Measurements from ENCODE around the gene LCE4A.
"Not testable (repeated sequence)": the region's sequence is repeated elsewhere in the genome, so short reads cannot be mapped to it uniquely, and the experiment has no call there.

LCE4A gene

DNA sequence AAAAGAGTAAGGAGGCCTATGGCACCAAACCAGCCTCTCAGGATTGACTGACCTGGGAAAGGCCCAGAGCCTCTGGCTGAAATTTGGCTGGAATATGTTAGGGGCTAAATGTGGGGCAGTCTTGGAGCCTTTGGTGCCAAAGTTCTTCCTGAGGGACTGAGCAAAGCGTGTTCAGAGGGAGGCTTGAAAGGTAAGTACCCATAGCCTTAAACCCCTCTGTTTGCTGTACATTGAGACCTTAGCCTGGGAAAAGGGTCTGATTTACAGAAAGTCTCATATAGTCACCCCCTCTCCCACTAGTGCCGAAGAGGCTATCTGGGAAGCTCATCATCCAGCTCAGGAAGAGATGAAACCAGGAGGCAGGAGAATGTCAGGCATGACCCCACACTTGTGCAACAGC lies at the start of gene LCE4A:
Gene LCE4A (plus strand): TSS at position 301 of the 400 bp plus-strand sequence. CDS start 916 bp downstream, outside the sequence.
- no peak for DNase-seq (ENCODE audit: low spot score)

GRCh38 chr1:152658649-152659048 lies 49.3 kb upstream of the LCE4A start:
- DNase-seq (ENCODE audit: low spot score), result no peak

DNA sequence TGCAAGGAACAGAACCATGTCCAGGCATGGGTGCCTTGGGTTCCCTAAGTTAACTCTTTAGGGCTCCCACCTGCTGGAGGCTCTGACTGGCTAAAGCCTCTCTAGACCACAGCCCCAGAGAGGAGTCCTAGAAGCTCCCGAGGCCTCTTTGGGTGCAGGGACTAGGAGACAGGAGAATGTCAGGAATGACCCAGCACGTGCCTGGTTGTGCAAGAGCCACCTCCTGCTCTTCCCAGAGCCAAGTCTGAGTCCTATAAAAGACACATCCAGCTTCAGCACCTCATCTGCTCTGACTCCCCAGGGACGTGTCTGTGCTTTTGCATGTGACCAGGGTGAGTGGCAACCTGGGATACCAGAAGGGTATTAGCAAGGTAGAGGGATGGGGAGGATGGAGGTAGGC lies 44.9 kb upstream of the LCE4A start, which contains the start of gene LCE2D:
Gene LCE2D (plus strand): TSS at position 283 of the 400 bp plus-strand sequence. CDS start 726 bp downstream, outside the sequence.
- DNase-seq (ENCODE audit: low spot score), result no peak

DNA sequence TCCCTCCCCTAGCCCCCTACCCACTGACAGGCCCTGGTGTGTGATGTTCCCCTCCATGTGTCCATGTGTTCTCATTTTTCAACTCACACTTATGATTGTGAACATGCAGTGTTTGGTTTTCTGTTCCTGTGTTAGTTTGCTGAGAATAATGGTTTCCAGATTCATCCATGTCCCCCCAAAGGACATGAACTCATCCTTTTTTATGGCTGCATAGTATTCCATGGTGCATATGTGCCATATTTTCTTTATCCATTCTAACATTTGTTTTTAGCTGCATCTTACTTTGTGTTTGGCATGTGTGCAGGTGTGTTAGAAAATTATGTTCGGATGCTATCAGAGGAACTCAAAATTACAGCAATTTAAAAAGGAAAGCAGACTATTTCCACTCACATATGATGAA lies 41.8 kb upstream of the LCE4A start:
- not testable (repeated sequence) for DNase-seq (ENCODE audit: low spot score)

GRCh38 chr1:152667648-152668047 lies 40.3 kb upstream of the LCE4A start:
- no peak for DNase-seq (ENCODE audit: low spot score)

DNA sequence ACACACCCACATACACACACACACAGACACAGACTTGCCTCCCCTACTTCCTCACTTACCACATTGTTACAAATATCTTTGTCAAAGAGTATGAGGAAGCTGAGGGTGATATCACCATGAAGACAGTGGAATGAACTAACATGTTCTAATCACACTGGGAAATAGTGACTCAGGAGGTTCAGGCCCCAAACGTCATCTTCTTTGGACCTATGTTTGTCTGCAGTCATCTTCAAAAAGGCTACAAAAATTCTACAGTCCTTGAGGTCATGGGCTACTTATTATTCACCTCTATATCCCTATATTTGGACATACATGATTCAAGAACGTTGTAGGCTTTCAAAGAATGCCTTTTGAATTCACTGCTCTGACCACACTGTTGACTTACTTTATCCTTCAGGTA lies 34.9 kb upstream of the LCE4A start:
- no peak for DNase-seq (ENCODE audit: low spot score)

DNA sequence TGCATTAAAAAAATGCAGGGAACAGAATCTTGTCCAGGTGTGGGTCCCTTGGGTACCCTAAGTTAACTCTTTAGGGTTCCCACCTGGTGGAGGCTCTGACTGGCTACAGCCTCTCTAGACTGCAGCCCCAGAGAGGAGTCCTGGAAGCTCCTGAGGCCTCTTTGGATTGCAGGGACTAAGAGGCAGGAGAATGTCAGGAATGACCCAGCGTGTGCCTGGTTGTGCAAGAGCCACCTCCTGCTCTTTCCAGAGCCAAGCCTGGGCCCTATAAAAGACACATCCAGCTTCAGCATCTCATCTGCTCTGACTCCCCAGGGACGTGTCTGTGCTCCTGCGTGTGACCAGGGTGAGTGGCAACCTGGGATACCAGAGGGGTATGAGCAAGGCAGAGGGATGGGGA lies 33.0 kb upstream of the LCE4A start, which contains the start of gene LCE2C:
Gene LCE2C (plus strand): TSS at position 297 of the 400 bp plus-strand sequence. CDS start 737 bp downstream, outside the sequence.
- DNase-seq (ENCODE audit: low spot score), result not testable (repeated sequence)

DNA sequence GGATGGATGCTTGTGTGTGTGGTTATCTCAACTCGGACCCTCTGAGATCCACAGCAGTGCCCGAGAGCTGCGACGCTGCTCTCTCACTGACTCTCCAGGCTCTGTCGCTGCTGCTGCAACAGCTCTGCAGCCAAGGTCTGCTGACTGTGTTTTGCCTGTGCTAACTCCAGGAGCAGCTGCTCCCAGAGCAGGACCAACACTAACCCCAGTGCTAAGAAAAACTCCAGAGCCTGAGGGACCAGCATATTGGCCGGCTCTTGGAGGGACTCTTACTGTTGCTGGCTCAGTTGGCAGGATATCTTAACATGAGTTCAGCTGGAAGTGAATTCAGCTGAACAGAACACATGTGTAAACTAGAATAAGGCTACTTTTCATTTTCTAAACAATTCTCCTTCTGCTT lies 28.5 kb upstream of the LCE4A start:
- no peak for DNase-seq (ENCODE audit: low spot score)

GRCh38 chr1:152681616-152682015 lies 26.3 kb upstream of the LCE4A start:
- DNase-seq (ENCODE audit: low spot score), result no peak

- no peak for DNase-seq (ENCODE audit: low spot score)
Measured at GRCh38 chr1:152683846-152684245, 24.1 kb upstream of the LCE4A start.

DNA sequence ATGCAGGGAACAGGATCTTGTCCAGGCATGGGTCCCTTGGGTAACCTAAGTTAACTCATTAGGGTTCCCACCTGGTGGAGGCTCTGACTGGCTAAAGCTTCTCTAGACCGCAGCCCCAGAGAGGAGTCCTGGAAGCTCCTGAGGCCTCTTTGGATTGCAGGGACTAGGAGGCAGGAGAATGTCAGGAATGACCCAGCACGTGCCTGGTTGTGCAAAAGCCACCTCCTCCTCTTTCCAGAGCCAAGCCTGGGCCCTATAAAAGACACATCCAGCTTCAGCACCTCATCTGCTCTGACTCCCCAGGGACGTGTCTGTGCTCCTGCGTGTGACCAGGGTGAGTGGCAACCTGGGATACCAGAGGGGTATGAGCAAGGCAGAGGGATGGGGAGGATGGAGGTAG lies 22.1 kb upstream of the LCE4A start, which contains the start of gene LCE2B:
Gene LCE2B (plus strand): TSS at position 301 of the 400 bp plus-strand sequence. CDS start 721 bp downstream, outside the sequence.
- DNase-seq (ENCODE audit: low spot score), result not testable (repeated sequence)

GRCh38 chr1:152697701-152698600 lies 10.0 kb upstream of the LCE4A start, which contains the start of gene LCE2A:
Gene LCE2A, plus strand, starts transcription at chr1:152698345. Its CDS starts 557 bp downstream, at chr1:152698902.
- DNase-seq (ENCODE audit: low spot score), result no peak

GRCh38 chr1:152699746-152700145 lies 8.2 kb upstream of the LCE4A start:
- no peak for DNase-seq (ENCODE audit: low spot score)

DNA sequence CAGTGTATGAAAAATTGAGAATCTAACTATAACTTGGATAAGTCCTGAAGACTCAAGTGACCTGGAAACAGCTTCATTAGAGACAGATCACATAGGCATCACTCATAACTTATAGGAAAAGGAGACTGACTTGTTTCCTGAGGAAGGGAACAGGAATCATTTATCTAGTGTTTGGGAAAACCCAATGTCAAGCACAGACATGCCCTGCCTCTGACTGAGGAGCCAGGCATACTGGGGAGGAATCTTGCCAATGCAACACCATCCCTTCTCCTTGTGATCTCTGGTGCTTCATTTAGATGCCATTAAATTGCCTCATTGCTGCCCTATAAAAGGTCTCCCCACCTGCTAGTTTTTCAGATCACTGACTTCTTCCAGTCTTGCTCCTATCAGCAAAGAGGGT lies 10.3 kb downstream of the LCE4A start:
- no peak for DNase-seq (ENCODE audit: low spot score)

DNA sequence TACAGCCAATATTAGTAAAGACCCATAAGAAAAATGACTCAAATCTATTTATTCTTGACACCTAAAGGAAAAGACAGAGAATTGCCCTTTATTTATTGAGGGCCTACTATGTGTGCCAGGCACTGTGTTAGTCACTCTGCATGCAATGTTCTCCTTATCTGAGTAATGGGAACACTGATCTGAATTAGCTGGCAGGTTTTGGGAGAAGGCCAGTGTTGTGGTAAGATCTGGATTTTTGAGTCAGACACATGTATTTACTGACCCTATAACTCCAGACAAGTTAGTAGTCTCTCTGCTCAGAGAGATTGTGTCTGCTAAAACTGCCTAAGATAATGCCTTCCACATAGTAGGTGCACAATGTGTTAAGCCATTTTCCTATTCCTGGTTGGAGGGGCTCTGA lies 17.3 kb downstream of the LCE4A start:
- no peak for DNase-seq (ENCODE audit: low spot score)

GRCh38 chr1:152728986-152729385 lies 21.0 kb downstream of the LCE4A start:
- no peak for DNase-seq (ENCODE audit: low spot score)

- DNase-seq (ENCODE audit: low spot score), result no peak
Measured at GRCh38 chr1:152735648-152736047, 27.7 kb downstream of the LCE4A start.

DNA sequence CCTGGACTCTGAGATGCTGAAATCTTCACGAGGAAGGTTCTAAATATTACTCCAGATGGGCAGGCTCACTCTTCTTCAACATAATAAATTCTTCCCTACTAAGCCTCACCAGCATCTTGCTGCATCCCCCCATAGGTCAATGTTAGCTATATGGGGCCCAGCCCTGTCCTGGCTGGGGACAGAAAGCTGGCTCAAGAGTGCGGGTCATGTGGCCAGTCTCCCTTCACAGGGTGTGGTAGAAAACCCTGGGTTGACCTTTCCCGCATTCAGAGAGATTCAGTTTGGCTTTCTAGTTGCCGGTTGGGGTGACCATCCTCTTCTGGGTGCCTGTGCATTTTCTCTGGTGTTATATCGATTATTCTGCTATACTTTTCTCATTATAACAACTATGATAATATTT lies 30.0 kb downstream of the LCE4A start:
- DNase-seq (ENCODE audit: low spot score), result no peak

DNA sequence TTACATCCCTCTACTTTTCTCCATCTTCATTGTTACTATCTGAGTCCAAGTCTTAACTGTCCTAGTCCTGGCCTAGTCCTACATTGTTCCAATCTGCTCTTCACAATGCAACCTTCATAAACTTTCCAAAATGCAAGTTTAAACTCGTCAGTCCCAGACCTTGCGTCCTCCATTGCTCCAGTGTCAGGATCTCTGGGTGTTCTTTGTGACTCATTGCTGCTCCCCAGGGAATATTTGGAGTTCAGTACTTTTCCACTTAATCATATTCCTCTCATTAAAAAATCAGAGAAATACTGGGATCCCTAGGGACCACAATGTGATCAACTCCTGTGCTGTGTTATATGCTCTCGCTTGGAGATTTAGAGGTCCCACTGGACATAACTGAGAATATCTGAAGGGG lies 31.9 kb downstream of the LCE4A start:
- no peak for DNase-seq (ENCODE audit: low spot score)

- DNase-seq (ENCODE audit: low spot score), result no peak
Measured at GRCh38 chr1:152741656-152742055, 33.7 kb downstream of the LCE4A start.

DNA sequence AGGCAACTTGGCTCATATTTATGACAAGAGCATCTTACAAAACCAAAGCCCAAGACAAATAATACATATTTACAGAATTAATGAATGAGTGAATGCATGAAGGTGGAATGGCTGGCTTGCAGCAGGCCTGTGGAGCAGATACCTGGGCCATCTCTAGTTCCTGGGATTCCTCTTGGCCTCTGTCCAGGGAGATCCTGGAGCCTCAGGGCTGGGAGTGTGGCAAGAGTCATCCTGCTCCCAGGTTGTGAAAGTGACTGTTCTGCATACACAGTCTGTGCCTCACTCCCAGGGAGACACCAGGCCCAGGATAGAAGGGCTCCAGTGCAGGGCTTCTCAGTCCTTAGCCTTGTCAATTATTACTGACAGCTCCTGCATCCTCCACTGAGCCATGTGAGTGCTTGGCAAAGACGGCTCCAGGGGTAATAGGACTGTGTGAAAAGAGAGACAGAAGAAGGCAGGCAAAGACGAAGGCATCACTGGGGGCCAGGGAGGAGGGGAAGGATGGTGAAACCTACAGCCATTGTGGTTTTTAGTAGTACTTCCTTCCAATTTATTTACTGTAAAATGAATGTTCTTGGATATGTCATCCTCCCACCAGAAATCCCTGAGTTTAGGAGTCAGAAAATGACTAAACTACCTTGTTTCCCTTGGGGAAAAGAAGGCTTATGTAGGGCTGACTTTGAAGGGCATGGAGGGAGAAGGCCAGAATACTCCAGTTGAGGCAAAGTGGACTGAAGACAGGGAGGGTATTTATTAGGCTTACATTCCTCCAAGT lies 35.6 kb downstream of the LCE4A start:
- no peak for DNase-seq (ENCODE audit: low spot score)

GRCh38 chr1:152745289-152745704 lies 37.3 kb downstream of the LCE4A start:
- DNase-seq (ENCODE audit: low spot score), result no peak

Data from germinal center (tissue), 1 donor.